GM19238 (cell line): ENCODE results near the gene SHANK1.

Experiments
- DNase-seq: peaks from one replicate; pipeline ENCODE4 v3.0.0; 2011; ENCODE audit warnings: low spot score; ENCODE audit not compliant: insufficient read length

SHANK1 gene

DNA sequence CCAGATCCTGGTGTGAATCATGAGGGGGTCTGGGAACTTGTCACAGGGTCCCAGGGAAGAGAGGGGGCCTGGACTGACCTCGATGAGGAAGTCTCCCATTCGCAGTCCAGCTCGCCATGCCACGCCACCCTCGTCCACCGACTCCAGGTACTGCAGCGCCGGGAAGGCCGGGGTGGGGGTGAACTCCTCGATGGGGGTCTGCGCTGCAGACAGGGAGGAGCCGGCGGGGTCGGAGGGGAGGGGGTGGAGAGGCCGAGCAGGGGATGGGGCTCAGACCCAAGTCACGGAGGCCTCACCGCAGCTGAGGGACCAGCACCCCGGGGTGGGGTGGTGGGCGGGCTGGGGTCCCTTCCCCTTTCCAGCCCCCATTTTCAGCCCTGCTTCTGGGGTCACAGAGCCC, 30.8 kb downstream of the SHANK1 start:
- no peak for DNase-seq

GRCh38 chr19:50686310-50687032, 33.1 kb downstream of the SHANK1 start:
- no peak for DNase-seq

DNA sequence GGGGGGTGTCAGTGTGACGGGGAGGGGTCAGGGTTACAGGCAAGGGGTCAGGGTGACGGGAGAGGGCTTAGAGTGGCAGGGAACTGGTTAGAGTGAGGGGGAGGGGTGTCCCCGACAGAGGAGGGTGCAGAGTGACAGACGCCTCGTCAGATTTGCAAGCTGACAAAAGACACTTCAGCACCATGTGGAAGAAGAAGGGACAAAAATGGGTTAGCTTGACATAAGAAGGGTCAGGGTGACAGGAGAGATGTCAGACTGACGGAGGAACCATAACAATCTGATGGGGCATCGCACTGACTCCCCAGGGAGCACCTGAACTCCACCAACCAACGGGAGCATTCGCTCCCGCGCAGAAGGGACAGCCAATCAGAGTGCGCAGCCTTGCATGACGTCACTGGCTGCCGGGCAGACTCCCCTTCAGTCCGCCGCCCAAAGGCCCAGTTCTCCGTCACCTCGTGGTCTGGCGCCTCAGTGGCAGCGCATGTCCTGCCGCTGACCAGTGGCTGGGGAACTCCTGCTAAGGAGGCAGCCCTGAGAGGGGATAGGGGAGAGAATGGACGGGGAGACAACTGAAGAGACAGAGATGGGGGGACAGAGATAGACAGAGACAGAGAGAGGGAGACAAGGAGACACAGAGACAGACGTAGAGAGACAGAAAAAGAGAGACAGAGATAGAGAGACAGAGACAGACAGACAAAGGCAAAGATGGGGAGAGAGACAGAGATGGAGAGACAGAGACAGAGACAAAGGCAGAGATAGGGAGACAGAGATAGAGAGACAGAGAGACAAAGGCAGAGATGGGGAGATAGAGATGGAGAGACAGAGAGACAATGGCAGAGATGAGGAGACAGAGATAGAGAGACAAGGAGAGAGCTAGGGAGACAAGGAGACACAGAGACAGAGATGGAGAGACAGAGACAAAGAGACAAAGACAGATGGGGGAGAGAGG, 40.2 kb downstream of the SHANK1 start:
- DNase-seq, result peak; percentile 96

GRCh38 chr19:50678323-50678722, 41.3 kb downstream of the SHANK1 start:
- no peak for DNase-seq

GRCh38 chr19:50677636-50678035, 42.0 kb downstream of the SHANK1 start:
- no peak for DNase-seq

- no peak for DNase-seq
Observed at GRCh38 chr19:50676625-50677197, 42.9 kb downstream of the SHANK1 start.

DNA sequence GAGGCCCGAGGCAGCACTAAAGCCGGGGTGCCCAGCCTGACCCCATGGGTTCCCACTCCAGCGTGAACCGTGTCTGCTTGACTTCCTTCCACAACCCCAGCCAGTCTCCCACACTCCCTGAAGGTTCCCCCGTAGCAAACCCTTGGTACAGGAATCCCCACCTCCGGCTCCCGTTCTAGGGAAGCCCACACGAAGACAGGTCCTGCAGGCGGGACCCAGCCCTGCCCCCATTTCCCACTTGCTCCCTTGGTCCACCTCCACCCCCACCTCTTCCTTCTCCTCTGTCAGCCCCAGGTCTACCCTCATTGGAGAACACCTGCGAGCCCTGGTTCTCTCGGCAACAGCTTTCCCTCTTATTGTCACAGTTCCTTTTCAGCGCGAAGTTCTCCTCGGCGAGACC, 46.5 kb downstream of the SHANK1 start:
- DNase-seq, result no peak

DNA sequence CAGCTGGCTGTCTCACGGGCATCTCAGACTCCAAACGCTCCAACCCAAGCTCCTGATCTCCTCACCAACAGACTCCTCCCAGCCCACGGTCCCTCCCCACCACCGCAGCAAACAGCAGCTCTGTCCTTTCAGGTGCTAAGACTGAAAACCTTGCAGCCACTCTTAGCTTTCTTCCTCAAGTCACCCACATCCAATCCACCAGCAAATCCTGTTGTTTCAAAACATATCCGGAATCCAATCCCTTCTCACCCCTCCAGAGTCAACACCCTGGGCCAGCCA, 49.6 kb downstream of the SHANK1 start:
- no peak for DNase-seq

DNA sequence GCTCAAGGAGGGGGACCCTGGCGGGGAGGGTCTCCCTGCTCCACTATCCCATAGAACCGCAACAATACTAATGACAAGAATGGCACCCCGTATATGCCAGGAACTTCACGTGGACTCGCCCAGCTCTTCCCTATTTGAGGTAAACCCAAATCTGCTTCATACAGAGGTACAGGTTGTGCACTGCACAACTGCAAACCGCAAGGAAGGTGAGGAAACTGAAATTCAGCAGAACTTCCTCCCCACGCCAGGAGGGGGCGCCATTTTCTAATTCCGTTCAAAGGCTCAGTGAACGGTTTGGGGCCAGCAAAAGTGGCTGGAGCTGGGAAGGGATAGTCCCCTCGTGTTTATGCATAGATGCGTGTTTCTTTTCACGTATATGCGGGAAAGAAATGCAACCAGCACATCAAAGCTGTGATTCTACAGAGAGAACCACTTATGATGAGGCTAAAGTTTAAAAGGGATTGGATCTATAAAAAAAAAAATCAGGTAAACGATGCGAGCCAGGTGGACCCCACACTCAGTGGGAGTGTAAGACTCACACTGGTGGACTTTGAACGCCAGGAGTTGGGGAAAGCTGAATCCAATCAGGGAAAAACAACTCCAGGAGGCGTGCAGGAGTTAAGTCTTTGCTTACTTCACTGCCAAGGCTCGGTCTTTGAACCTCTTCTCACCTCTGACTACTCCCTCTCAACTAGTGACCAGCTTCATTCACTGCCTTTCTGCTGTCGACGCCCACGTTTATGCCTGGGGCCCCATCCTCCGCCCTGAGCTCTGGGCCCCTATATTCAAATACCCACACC, 50.1 kb downstream of the SHANK1 start:
- no peak for DNase-seq

GRCh38 chr19:50668879-50669278, 50.7 kb downstream of the SHANK1 start:
- no peak for DNase-seq

GRCh38 chr19:50668416-50668815, 51.2 kb downstream of the SHANK1 start:
- DNase-seq, result no peak

GRCh38 chr19:50667759-50668231, 51.8 kb downstream of the SHANK1 start:
- no peak for DNase-seq

DNA sequence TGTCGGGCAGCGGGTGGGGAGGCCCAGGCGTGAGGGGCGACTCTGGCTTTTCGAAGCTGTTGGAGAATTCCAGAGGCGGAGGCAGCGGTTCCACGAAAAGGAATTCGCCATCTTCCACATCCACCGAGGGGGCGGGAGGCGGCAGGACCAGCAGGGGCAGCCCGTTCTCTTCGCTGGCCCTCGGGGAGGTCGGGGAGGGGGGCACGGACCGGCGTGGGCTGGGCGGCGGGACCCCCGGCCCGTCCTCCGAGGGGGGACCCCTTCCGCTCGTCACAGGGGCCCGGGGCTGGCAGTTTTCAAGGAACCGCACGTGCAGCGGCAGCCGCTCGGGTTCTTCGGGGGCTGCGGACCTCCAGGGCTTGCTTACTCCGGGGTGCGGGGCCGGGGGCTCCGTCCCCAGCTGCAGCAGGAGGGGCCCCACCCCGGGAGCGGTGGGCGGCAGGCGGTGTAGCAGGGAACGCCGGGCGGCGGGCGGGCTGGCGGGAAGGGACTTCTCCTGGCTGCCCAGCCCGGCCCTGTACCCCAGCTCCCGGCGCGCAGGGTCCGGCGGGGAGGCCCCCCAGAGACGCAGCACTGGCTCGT, 52.3 kb downstream of the SHANK1 start:
- no peak for DNase-seq

DNA sequence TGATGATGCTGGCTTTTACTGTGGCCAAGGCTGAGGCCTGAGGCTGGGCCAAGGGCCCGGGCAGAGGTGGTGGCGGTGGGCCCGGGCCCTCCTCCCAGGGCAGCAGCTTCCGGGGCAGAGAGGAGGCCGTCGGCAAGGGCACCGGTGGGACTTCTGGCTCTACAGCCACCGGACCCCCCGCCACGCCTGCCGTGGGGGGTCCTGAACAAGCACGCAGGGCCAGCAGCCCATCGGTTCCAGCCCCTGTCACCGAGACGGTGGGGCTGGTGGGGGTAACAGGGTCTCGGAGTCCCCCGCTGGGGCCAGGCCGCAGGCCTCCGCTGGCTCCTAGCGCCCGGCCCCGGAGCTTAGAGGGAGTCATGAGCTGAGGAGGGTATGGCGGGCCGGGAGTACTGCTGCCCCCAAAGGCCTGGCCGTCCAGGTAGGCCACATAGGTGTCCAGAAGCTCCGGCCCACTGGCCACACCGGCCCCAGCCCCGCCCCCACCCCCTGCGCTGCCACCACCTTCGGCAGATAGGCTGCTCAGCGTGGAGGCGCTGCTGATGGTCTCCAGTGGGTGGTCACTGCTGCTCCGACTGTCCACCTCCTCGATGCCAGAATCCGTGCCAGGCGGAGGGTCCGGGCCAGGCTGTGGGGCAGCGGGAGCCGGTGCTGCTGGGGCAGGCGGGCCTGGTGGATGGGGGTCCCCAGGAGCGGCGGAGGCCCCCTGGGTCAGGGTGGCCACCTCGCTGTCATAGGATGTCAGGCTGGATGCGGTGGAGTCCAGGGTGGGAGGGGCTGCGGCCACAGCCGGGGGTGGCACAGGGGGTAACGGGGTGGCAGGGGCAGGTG, 53.0 kb downstream of the SHANK1 start:
- DNase-seq, result no peak

DNA sequence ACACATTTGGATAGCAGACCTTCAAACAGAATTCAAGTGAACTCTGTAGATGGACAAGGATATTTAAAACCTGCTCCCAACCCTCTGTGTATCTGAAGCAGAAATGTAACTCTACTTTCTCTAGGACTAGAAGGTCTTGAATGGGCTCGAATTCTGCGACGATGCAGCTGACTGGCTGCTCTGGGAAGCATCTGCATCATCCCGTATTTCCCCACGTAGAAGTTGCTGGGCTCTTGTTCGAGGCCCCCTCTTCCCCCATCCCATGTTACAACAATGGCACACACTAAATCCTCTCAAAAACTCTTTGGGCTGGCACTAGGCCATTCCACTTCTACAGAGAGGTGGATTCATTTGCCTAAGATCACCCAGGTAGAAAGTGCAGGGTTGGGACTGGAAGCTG, 55.4 kb downstream of the SHANK1 start:
- no peak for DNase-seq

DNA sequence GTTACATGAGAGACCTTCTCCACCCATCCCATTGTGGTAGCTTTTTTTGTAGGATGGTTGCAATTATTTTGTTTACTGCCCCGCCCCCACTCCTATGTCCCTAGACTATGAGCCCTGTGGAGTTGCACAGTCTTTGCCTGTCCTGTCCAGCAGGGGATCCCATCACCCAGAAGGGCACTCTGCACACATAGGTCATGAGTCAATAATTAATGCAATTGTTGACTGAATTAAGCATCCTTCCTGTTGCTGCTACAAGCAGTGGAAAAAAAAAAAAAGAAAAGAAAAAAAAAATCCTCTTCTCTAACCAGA, 56.2 kb downstream of the SHANK1 start:
- no peak for DNase-seq

GRCh38 chr19:50662651-50663481, 56.7 kb downstream of the SHANK1 start:
- no peak for DNase-seq

GRCh38 chr19:50661766-50662650, 57.6 kb downstream of the SHANK1 start:
- no peak for DNase-seq

GRCh38 chr19:50661023-50661422, 58.6 kb downstream of the SHANK1 start:
- DNase-seq, result no peak
